ENCODE measurements around the gene ENPP7.

The ENPP7 gene

DNA sequence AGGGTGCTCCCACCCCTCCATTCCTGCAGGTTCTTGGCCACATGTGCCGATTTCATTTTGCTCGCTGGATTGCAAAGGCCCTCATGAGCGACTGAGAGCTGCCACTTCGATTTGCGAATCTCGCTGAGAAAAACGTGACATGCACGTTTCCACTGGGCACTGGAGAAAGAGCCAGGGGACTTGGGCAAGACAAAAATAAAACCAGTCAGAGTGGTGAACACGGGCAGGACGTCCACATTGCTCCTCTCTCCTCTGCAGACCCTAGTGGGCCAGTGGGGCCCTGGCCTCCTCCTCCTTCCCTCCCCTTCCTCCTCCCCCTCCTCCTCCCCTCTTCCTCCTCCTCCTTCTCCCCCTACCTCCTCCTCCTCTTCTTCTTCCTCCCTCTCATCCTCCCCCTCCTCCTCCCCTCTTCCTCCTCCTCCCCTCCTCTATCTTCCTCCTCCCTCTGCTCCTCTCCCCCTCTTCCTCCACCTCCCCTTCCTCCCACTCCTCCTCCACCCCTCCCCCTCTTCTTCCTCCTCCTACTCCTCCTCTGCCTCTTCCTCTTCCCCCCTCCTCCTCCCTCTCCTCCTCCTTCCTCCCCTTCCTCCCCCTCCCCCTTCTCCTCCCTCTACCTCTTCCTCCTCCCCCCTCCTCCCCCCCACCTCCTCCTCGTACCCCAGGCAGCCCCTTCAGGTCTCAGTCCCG is 28.1 kb upstream of the ENPP7 start:
- no peak for DNase-seq (ENCODE audit: low read depth in 2 of 2)
- TF ChIP-seq, protein P1, sequence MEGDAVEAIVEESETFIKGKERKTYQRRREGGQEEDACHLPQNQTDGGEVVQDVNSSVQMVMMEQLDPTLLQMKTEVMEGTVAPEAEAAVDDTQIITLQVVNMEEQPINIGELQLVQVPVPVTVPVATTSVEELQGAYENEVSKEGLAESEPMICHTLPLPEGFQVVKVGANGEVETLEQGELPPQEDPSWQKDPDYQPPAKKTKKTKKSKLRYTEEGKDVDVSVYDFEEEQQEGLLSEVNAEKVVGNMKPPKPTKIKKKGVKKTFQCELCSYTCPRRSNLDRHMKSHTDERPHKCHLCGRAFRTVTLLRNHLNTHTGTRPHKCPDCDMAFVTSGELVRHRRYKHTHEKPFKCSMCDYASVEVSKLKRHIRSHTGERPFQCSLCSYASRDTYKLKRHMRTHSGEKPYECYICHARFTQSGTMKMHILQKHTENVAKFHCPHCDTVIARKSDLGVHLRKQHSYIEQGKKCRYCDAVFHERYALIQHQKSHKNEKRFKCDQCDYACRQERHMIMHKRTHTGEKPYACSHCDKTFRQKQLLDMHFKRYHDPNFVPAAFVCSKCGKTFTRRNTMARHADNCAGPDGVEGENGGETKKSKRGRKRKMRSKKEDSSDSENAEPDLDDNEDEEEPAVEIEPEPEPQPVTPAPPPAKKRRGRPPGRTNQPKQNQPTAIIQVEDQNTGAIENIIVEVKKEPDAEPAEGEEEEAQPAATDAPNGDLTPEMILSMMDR (IDR thresholded peaks at IDR 0.05; ENCODE audit: low read depth, low read length), result no peak
- H3K4me3 ChIP-seq (replicated peaks in 1 of 2; ENCODE audit: low read depth in 2 of 2, low read length in 2 of 2), result no peak overlapping the region

DNA sequence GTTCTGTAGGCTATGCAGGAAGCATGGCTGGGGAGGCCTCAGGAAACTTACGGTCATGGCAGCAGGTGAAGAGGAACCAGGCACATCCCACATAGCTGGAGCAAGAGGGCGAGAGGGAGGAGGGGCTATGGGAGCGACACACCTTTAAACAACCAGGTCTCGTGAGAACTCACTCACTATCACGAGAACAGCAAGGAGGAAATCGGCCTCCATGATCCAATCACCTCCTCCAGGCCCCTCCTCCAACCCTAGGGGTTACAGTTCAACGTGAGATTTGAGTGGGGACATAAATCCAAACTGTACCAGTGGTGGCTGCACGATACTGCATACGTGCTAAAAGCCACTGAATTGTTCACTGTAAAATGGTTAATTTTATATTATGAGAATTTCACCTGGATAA is 26.1 kb upstream of the ENPP7 start:
- H3K4me3 ChIP-seq (replicated peaks in 1 of 2; ENCODE audit: low read depth in 2 of 2, low read length in 2 of 2), result no peak overlapping the region
- no peak for DNase-seq (ENCODE audit: low read depth in 2 of 2)
- TF ChIP-seq, protein P1 (IDR thresholded peaks at IDR 0.05; ENCODE audit: low read depth, low read length), result no peak

DNA sequence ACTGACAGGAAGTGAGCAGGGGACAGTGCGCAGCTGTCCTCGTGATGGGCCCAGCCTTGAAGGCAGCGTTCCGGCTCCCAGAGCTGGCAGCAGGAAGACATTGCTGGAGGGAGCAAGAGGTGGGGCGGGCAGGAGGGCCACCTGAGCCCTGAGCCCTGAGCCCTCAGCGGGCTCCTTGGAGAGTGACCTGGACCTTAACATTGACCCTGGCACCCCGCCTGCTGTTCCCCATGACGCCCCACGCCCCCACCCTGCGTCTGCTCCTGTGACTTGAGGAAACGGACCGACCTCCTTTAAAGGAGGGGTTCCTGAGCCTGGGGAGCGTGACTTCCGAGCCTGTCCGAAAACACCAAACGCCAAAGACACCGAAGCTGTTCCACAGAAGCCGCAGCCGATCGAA is 25.1 kb upstream of the ENPP7 start:
- no peak for DNase-seq (ENCODE audit: low read depth in 2 of 2)
- no peak overlapping the region for H3K4me3 ChIP-seq (replicated peaks in 1 of 2; ENCODE audit: low read depth in 2 of 2, low read length in 2 of 2)
- TF ChIP-seq, protein P1 (IDR thresholded peaks at IDR 0.05; ENCODE audit: low read depth, low read length), result no peak

DNA sequence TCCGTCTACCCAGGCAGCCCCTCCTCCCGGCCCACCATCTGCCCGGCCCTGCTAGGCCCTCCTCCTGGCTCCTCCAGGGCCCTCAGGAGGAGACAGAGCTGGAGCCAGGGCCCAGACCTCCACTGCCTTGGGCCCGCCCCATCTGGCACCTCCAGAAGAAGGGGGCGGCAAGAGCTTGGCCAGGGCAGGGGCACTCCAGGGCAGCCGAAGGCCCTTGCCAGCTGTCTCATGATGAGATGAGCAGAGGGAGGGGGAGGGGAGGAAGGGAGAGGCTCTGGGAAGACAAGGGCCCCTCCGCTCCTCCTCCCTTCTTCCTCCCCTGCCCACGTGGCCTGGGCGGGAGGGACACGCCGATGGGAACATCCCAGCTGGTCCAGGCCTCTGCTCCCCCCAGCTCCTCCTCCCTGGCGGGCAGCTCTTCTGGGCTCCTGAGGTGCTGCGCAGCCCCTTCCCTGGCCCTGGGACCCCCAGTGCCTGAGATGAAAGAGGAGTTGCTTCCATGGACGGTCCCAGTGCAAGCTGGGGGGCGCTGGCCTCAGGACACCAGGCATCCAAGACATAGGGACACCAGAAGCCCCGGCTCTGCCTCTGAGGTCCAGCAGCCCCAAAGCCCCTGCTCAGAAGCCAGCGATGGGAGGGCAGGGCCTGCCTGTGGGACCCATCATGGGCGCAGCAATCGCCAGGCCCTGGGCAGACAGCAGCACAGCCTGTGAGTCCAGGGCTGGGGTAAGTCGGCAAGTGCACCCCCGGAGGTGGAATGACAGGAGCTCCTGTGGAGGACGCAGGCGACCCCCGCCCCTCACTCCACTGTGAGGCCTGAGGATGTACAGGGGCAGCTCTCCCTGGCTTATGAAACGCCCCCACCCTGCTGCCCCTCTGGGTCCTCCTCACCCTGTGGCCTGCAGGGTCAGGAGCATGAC is 23.6 kb upstream of the ENPP7 start:
- TF ChIP-seq, protein P1 (IDR thresholded peaks at IDR 0.05; ENCODE audit: low read depth, low read length), result no peak

DNA sequence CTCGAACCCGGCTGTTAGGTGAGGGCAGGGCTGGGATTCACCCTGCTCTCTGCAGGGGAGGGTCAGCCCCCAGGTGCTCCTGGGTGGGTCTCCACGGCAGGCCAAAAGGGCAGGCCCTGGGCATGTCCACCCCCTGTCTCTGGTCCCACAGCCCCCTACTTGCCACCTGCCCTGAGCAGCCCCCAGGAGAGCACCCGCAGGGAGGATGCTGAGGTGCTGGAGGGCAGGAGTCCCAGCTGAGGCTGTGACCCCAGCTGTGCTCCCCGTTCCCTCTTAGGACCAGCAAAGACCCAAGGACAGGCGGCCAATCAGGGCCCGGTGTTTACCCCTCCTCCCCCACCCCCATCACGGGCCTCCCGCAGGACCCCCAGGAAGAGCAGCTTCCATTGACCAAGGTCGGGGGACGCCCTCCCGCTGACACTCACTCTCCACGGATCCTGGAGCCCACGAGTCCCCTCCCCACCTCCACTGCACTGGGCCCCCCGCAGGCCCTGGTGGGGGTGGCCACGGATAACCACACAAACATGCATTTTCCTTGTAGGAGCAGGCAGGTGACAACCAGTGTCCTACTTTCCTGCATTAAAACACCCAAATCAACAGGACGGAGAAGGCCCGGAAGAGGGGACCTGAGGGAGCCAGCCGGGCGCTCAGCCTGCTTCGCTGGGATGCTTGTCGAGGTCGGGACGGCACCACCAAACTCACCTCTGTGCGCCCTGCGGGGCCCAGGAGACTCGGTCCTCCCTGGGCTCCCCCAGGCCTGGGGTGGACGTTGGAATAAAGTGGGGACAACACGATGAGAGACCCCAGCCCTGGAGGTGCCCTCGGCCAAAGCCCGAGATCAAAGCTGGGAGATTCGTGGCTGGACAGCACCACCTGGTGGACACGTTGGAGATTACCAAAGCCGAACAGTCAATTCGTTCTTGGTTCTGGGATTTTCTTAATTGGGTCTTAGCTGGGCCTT is 22.5 kb upstream of the ENPP7 start:
- H3K4me3 ChIP-seq (replicated peaks in 1 of 2; ENCODE audit: low read depth in 2 of 2, low read length in 2 of 2), result no peak overlapping the region
- DNase-seq (ENCODE audit: low read depth in 2 of 2), result peak; percentile 53 to 54
- TF ChIP-seq, protein P1 (IDR thresholded peaks at IDR 0.05; ENCODE audit: low read depth, low read length), result peak; percentile 67

More for the DNA sequence above, 23.6 kb upstream of the ENPP7 start:
- DNase-seq (ENCODE audit: low read depth in 2 of 2), result peak in 1 of 2 donors; percentile 64
- H3K4me3 ChIP-seq (replicated peaks in 1 of 2; ENCODE audit: low read depth in 2 of 2, low read length in 2 of 2), result no peak overlapping the region

DNA sequence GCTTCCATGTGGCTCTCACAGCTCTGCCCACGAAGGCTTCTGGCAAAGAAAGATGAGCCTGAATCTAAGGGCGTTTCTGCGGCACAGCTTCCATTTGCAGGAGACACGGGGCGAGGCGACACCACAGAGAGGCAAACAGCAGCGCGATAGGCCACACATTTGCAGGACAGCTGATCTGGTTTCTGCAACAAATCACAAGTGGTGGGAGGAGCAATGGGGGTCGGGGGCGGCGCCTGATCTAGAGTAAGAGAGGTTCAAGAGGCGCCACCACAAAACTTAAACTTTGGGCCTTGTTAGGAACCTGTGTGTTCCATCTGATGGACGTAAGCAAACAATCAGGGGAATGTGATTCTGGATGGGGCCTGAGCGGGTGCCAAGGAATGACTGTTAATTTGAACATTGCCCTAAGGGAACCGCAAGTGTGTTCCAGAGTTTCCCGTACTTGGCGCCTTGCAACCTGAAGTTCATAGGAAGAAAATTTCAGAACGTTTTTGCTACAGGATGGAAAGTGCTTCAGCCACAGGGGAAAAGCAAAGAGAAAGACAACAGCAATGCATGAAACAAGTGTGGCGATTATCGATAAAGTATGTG is 18.9 kb upstream of the ENPP7 start:
- TF ChIP-seq, protein P1 (IDR thresholded peaks at IDR 0.05; ENCODE audit: low read depth, low read length), result no peak
- no peak overlapping the region for H3K4me3 ChIP-seq (replicated peaks in 1 of 2; ENCODE audit: low read depth in 2 of 2, low read length in 2 of 2)
- no peak for DNase-seq (ENCODE audit: low read depth in 2 of 2)
